ENCODE measurements around the gene MAP3K12.

DNA sequence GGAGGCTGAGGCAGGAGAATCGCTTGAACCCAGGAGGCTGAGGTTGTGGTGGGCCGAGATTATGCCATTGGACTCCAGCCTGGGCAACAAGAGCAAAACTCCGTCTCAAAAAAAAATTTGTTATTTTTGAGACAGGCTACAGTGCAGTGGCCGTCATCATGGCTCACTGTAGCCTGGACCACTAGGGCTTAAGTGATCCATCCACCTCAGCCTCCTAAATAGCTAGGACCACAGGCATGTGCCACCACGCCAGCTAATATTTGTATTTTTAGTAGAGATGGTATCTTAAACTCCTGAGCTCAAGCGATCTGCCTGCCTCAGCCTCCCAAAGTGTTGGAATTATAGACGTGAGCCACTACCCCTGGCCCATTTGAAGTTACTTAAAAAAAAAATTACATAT is 48.3 kb downstream of the MAP3K12 start:
- TF ChIP-seq CTCF (IDR thresholded peaks at IDR 0.05; ENCODE audit: low read length), result no peak
- TF ChIP-seq EZH2 (IDR thresholded peaks at IDR 0.05; ENCODE audit: borderline replicate concordance, low read length), result no peak
